OCI-M2 (cell line): Measurements from ENCODE around the gene NLRX1.
"Not testable (repeated sequence)": the region's sequence is repeated elsewhere in the genome, so short reads cannot be mapped to it uniquely, and the experiment has no call there.

ENCODE experiments used
- DNase-seq: peaks from one replicate; lab custom pipeline; 2025; ENCODE audit not compliant: unreplicated experiment; lab: John Stamatoyannopoulos, UW

NLRX1 gene

DNA sequence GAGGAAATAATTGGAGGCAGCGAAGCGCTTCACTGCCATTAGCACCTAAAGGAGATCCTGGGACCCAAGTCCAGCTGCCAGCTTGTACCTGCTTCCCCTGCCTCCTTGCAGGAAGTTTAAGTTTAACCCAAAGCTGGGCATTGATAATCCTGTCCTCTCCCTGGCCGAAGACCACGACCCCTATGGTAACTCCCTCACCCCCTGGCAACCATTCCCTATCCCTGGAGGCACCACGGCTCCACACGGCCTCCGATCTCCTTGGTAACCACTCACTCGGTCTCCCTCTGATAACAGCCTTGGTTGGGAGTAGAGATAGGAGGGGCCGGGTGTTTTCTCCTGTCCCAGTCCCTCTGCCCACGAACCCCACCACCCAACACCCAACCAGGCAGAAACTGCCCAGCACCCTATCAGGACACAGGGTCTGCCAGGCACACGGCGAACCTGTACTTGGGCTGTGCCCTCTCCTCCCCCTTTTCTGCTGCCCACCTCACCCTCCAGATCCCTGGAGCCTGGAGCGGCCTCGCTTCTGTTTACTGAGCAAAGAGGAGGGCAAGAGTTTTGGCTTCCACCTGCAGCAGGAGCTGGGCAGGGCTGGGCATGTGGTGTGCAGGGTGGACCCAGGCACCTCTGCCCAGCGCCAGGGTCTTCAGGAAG is 17.6 kb downstream of the NLRX1 start:
- DNase-seq = no peak

- DNase-seq = no peak
These were observed 18.8 kb downstream of the NLRX1 start for GRCh38 chr11:119187123-119187892.

- no peak for DNase-seq
These were observed 19.5 kb downstream of the NLRX1 start for GRCh38 chr11:119188067-119188466.

DNA sequence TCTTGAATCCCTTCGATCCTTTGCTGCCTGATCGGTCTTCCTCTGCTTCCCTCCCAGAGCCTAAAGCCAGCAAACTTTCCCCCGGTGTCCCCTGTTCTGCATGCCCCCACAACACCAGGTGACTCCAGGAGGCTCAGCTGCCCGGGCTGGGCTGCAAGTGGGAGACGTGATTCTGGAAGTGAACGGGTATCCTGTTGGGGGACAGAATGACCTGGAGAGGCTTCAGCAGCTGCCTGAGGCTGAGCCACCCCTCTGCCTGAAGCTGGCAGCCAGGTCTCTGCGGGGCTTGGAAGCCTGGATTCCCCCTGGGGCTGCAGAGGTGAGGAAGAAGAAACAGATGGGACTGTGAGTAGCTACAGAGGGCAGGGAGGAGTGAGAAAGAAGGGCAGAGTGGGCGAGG is 20.4 kb downstream of the NLRX1 start:
- no peak for DNase-seq

- no peak for DNase-seq
These were observed 20.9 kb downstream of the NLRX1 start for GRCh38 chr11:119189393-119189792.

GRCh38 chr11:119190531-119190930 is 22.0 kb downstream of the NLRX1 start:
- DNase-seq = no peak

DNA sequence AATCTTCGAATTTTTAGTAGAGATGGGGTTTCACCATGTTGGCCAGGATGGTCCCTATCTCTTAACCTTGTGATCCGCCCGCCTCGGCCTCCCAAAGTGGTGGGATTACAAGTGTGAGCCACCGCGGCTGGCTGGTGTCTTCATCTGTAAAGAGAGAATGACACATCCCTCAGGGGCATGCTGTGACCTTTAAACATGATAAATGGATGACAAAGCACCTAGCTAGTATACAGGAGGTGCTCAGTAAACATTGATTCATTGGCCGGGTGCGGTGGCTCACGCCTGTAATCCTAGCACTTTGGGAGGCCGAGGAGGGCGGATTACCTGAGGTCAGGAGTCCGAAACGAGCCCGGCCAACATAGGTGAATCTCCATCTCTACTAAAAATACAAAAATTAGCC is 22.7 kb downstream of the NLRX1 start:
- DNase-seq = not testable (repeated sequence)

- DNase-seq = no peak
These were observed 23.6 kb downstream of the NLRX1 start for GRCh38 chr11:119192111-119192510.

DNA sequence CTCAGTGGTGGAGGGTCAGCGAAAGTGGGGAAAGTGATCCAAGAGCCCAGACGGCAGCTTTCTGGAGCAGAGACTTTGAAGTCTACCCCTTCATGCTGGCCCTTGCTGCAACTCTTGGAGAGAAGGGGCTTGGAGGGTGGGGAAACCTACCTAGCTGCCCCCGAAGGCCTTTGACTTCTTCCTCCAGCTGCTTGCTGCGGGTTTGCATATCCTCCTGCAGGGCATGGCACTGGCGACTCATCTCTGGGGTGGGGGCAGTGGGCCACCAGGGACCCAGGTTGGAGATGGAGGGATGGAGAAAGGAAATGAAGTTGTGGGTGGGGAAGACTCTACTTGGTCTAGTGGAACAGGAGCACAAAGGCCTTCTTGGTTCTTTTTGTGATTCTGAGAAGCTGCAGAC is 24.5 kb downstream of the NLRX1 start:
- no peak for DNase-seq

- no peak for DNase-seq
These were observed 25.1 kb downstream of the NLRX1 start for GRCh38 chr11:119193626-119194025.

DNA sequence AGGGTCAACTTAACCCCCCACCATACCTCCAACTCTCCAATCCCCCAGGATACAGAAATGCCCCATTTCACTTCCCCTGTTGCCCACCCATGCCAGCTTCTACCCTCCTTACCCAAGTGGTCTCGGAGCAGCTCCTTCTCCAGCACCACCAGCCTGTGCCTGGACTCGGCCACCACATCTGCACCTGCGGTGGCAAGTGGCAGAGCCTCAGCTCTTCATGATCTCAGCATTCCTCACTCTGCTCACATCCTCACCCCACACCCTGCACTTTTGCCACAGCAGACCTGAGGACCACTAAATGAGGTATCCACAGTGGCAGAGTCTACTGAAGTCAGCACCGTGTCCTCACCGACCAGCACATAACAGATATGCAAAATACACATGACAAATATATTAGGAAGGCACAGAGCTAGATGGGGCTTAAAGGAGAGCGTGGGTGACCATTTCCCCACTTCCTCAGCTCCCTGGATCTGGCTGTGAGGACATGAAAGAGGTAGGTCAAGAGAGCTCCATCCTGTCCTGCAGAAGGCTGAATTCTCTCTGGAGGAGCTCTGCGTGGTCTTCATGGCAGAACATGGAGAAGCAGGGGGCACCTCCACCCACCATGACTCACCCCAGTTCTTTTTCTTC is 26.4 kb downstream of the NLRX1 start:
- DNase-seq = no peak

DNA sequence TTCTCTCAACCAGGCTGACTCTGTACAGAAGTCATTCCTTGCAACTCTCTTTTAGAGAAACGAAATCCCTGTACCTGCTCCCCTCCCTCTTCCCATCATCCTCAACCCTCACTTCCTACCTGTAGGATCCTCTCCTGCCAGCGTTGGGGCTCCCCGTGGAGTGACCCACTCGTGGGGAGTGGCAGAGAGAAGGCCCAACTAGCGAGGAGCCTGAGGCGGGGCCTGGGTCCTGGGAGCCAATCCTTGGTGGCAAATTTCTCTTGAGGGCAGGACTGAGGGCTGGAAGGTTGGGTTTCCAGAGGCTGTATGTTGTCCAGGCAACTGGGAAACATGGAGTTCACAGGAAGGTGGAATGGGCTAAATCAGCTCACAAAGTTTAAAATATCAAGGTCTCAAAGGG is 27.2 kb downstream of the NLRX1 start:
- DNase-seq = no peak

- DNase-seq = peak; percentile 16
These were observed 28.4 kb downstream of the NLRX1 start for GRCh38 chr11:119196833-119197483.

DNA sequence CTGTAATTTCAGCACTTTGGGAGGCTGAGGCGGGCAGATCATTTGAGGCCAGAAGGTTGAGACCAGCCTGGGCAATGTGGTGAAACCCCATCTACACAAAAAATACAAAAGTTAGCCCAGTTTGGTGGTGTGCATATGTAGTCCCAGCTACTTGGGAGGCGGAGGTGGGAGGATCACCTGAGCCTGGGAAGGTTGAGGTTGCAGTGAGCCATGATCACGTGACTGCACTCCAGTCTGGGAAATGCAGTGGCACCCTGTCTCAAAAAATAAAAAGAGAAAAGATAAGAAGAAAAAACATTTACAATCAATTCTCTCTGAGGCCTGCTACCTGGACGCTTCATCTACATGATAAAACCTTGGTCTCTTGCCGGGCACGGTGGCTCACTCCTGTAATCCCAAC is 30.4 kb downstream of the NLRX1 start:
- no peak for DNase-seq

- DNase-seq = not testable (repeated sequence)
These were observed 32.7 kb downstream of the NLRX1 start for GRCh38 chr11:119201236-119201635.

DNA sequence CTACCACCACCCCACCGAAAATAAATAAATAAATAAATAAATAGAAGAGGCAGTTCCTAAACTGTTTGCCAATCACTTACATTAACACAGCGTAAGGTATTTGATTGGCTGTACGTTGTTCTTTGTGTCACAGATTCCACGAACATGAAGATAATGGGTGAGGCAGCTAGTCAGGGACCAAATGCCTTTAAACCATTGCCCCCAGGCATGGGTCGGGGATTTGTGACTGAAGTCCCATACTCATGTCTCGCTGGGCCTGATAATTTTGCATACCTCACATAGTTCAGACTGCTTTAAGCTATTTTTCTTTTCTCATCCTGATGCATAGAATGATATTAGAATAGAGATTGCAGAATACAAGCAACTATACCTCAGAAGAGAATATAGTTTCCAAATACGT is 34.0 kb downstream of the NLRX1 start:
- no peak for DNase-seq

- DNase-seq = no peak
These were observed 35.5 kb downstream of the NLRX1 start for GRCh38 chr11:119204066-119204465.

GRCh38 chr11:119205080-119205479 is 36.6 kb downstream of the NLRX1 start:
- no peak for DNase-seq

- DNase-seq = peak; percentile 50
These were observed 37.3 kb downstream of the NLRX1 start, which contains the start of gene CBL for GRCh38 chr11:119205574-119206510. CBL (plus strand) TSS chr11:119206339; CDS start chr11:119206418, 79 bp downstream.
